SK-N-DZ (cell line): ENCODE data around the gene VCPKMT. TPM values are rescaled to one million over a fixed set of nuclear protein-coding genes. Genes with fewer than 3 reads are reported as not detected.

Experiments used
- DNase-seq: peaks from one replicate; pipeline ENCODE4 v3.0.0-alpha.2; 2015; ENCODE audit warnings: low spot score
- polyA plus RNA-seq, 2 experiments: library from polyadenylated mRNA; depleted of rRNA; stranded (reverse); fragments of >200 nt; gene quantifications; 2 replicates each; pipeline ENCODE4 v1.2.3, GENCODE V29; 2014

VCPKMT gene
- polyA plus RNA-seq (2014; cell fraction: cytosol; rRNA removed), result 11.8 and 13.6 TPM in 2 replicates
- 25.3 and 28.6 TPM in 2 replicates for polyA plus RNA-seq (2014; cell fraction: nucleus; rRNA removed)

DNA sequence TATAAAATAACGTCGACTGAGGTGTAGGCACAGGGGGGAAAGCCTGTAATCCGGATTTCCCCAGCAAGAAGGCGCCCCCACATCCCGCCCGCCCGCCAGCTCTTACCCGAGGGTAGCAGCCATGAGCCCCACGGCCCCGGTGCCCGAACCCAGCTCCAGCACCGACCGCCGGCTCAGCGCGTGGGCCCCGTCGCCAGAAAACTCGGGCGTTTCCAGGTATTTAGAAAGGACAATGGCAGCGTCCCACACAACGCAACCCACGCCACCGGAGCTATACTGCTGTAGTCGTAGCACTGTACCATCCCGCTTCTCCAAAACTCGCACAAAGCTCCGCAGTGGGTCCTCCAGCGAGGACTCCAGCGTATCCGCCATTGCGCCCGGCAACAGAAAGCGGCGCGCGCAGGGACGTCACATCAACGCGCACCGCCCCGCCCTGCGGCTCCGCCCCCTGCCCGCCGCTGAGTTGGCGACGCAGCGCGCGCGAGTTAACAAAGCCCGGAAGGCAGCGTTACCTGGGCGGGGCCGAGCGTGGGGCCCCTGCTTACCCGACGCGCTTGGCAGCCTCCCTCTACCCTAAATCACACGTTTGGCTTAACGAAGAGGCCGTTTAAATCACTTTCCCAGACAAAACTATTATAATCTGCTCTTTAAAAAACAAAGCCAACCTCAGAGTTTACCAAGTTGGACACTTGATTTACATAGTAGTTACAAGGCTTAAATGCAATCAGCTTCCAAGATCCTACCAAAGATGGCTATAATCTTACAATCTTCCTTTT, at the start of gene VCPKMT:
Gene VCPKMT (minus strand): TSS at position 392 of the 776 bp plus-strand sequence. CDS start 20 bp downstream, at position 372.
- DNase-seq, result peak; percentile 86

DNA sequence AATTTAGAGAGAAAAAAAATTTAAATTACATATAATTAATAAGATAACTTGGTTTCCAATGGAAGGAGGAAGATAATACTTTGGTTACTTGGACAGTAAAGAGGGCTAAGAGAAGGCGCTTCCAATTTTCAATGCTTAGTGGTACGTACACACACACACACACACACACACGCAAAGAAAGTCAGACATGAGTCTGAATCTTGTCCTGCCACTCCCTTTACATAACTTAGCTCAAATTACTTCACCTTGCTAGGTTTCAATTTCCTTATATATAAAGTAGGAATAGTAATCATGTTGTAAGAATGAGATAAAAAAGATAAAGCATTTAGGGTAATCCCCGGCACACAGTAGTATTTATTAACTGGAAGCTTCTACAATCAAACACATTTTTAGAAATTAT, 39.7 kb upstream of the VCPKMT start:
- no peak for DNase-seq

DNA sequence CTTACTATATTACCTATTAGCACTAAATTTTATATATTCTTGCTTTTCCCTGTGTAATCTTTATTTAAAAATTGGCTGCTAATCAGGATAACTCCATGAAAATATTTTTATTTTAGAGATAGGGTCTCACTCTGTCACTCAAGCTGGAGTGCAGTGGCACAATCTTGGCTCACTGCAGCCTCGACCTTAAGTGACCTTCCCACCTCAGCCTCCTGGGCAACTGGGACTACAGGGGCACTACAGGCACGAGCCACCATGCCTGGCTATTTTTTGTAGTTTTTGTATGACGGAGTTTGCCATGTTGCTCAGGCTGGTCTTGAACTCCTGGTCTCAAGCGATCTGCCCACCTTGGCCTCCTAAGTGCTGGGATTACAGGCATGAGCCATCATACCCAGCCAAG, 32.4 kb upstream of the VCPKMT start:
- DNase-seq, result no peak

DNA sequence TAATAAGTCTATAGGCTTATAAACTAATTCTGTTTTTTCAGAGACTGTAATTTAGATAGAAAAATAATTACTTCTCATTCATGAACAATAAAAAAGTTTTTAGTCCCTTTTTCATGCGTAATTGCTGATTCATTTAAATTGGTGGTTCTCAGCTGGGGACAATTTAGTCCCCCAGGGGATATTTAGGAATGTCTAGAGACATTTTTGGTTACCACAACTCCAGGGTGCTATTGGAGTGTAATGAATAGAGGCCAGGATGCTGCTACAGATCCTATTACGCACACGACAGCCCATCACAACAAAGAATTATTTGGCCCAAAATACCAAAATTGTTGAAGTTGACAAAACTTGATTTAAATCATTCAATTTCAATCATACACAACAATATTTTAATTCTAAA, 22.8 kb upstream of the VCPKMT start:
- DNase-seq, result no peak

DNA sequence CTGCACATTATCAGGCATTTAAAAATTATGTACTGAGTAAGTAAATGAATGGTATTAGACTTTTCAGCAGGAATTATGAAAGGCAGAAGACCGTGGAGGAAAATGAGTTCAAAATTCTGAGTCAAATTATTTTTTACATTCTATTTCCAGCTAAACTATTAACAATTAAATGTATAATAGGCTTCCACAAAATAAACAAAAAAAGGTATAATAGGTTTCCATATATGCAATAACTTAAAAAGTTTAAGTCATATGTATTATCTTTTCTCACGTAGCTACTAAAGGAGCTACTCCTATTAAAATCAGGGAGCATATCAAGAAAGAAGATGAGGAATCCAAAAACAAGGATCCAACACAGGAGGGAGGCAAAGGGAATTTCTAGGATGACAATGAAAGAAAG, 11.4 kb upstream of the VCPKMT start:
- DNase-seq, result no peak

DNA sequence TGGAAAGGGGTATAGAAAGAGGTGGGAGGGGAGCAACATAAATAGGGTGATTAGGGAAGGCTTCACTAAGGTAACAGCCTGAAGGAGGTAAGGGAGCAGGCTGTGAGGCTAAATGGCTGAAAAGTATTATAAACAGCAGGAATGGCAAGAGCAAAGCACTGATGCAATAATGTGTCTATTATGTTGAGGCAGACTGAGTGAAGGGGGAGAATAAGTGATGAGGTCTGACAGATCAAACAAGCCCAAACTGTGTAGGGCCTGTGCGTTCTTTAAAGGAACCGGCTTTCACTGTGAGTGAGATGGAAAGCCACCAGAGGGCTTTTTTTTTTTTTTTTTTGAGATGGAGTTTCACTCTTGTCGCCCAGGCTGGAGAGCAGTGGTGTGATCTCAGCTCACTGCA, 6.7 kb upstream of the VCPKMT start:
- no peak for DNase-seq

DNA sequence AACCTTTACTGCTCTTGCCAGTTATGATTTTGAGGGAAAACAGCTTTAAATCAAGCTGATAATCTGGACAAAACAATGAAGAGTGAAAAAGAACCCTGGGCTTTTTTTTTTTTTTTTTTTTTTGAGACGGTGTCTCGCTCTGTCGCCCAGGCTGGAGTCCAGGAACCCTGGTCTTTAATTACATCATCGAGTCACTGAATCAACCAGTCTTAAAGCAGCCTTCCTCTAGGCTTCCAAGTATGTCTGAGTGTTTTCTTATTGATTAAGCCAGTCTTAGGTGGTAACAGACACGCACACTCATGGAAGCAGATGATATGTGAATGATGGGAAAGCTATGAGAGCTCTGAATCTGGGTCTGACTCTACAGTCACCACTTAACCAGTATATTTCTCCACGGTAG, 5.9 kb upstream of the VCPKMT start:
- no peak for DNase-seq

DNA sequence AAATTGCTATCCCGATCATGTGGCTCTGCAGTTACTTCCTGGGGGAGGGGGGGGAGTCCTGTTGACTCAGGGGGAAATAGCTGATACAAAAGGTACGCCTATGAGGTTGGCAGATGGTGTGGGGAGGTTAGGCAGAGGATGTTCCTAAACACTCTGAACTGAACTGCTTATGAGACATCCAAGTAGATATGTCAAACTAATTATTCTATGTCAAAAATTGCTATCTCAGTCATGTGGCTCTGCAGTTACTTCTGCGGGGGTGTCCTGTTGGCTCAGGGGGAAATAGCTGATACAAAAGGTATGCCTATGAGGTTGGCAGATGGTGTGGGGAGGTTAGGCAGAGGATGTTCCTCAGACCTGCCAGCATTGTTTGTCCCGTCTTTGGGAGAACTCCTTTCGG, 5.1 kb upstream of the VCPKMT start:
- DNase-seq, result no peak

DNA sequence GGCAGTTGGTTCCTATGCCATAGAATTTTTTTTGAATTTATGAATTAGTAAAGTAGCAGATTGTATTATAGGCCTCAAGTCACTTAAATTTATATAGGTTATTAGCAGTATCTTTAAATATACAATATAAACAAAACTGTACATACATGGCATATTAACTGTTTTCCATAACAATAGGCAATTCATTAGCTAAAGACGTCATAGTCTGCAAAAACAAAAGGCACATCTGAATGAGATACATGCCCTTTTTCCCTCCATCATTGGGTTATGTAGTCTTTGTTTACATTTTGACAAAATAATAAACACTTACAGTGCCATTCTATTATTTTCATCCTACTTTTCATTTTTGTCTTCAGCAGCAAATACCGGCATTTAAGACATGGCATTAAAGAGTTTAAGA, 1.1 kb upstream of the VCPKMT start:
- no peak for DNase-seq

DNA sequence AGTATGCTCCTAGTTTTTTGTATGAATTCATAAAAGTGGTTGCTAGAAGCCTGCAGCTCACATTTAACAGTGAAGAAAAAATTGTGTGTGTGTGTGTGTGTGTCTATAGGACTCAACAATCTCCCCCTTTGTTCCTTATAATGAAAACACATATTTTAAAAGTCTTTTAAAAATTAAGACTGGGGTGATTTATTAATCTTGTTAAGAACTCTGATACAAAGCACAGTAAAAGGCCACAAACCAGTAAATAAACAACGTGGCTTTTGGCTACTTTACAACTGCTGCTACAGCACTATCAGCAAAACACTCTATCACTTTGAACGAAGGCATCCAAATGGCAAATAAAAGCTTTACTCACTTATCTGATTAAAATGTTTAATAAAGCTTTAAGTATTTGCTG, 594 bp upstream of the VCPKMT start:
- DNase-seq, result no peak

DNA sequence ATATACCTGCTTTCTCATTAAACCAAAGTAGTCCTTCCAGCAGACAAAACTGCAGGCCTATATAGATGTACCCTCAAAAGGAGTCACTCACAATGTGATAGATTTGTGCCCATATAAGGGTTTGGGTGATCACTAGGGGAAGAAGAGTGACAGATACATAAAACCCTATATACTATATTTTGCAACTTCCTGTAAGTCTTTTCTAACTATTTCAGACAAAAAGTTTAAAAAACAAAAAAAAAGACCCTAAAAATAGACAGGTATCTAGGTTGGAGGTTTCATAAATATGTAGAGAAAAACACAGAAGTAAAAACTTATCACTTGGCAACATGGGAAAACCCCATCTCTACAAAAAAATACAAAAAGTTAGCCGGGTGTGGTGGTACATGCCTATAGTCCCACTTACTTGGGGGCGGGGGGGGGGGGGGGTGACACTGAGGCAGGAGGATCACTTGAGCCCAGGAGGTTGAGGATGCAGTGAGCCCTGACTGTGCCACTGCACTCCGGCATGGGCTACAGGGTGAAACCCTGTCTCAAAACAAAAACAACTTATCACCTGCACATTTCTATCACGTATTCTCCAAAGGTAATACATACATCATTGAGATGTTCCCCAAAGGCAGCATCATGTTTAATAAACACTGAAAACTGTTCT, 2.9 kb downstream of the VCPKMT start:
- no peak for DNase-seq

DNA sequence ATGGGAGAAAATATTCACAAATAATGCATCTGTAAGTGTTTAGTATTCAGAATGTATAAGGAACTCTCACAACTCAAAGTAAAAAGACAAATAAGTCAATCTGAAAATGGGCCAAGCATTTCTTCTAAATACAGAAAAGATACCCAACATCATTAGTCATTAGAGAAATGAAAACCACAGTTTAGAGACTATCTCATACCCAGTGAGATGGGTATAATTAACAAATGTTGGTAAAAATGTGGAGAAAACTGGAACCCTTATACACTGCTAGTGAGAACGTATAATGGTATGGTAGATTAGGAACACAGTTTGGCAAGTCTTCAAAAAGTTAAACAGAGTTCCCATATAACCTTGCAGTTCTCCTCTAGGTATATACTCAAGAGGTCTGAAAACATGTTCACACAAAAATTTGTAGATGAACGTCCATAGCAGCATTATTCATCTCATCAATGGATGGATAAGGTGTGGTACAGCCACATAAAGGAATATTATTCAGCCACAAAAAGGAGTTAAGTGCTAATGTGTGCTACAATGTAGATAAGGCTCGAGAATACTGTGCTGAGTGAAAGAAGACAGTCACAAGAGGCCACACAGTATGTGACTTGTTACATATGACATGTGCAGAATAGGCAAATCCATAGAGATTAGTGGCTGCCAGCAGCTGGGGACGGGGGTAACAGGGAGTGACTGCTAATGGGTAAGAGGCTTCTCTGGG, 5.9 kb downstream of the VCPKMT start:
- no peak for DNase-seq

DNA sequence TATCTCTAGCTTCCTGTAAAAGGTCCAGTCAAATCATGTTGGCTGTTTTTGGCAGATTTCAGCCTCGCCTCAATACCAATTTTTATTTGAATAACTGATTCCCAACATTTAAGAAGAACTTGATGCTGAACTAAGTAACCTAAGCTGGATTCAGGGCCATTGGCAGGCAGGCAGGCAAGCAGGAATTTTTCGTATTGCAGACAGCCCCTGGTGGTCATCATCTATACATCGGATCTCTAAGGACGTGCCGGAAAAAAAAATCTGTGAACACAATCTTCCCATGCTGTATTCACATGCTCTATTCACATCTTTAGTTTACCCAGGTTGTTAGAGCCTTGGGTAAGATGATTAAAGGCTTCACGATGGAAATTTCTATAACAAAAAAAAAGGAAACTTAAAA, 7.0 kb downstream of the VCPKMT start:
- no peak for DNase-seq

DNA sequence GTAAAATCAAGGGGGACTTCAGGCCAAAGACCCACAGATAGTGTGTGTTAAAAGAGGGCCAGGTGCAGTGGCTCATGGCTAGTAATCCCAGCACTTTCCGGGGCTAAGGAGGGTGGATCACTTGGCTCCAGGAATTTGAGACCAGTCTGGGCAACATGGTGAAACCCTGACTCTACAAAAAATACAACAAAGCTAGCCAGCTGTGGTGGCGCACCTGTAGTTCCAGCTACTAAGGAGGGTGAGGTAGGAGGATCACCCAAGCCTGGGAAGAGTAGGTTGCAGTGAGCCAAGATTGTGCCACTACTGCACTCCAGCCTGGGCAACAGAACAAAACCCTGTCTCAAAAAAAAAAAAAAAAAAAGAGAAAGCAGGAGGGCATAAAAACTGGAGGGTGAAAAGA, 8.5 kb downstream of the VCPKMT start:
- no peak for DNase-seq

DNA sequence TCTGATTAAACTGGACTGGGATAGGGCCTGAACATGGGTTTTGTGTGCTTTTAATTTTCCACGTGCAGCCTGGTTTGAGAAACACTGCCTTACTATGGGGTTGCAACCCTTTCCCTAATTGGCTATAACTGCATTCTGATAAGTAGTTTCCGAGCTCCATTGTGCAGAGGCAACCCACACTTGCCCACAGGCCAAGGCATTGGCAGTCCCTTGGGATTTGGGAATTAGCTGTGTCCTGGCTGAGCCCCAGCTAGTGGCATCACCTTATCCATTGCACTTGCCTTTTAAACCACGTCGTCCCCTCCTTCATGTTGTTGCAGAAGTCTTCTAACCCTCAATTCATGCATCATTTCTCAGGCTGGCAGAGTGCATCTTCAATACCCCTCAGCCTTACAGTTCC, 10.2 kb downstream of the VCPKMT start:
- no peak for DNase-seq

DNA sequence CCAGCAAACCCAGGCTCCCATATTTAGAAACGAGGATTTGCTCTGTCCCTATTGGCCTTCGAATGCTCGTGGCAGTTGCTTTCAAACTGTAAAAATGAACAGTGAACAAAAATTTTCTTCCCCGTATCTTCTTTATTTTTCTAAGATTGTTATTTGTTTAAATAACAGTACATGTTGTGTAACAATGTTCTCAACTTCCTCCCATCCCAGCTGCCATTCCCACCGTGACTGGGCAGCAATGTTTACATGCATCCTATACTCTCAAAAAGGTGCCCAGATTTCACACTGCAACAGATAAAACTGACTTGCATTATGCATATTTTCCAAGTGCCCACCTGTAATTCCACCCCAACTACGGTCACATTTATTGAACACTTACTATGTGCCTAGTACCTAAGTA, 12.8 kb downstream of the VCPKMT start:
- no peak for DNase-seq

DNA sequence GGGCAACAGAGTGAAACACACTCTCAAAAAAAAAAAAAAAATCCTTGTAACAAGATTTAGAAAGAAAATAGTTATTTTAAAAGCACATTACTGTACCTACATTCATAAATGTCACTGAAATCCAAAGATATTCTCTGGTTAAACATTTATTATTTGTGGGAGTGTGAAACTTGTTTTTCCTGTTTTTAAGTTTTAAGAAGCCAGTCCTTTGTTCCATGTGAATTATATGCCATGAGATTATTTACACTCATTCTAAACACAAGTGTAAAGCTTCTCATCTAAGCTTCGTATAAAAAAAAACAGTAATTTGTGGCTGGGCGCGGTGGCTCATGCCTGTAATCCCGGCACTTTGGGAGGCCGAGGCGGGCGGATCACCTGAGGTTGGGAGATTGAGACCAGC, 15.0 kb downstream of the VCPKMT start:
- DNase-seq, result no peak

DNA sequence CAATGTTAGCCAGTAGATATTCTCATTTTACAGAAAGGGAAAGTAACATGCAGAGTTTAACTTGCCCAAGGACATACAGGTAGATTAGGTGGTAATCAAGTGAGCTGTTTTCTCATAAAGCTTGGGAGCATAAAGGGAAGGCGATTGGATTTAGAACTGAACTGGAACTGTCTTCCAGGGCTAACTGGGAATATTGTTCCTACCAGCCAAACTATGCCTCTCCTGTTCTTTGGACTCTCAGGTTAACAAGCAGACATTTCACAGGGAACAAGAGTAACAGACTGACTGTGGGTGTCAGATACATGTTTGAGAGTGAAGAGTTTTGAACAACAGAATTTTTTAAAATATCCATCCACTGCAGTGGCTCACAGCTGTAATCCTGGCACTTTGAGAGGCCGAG, 15.6 kb downstream of the VCPKMT start:
- no peak for DNase-seq

DNA sequence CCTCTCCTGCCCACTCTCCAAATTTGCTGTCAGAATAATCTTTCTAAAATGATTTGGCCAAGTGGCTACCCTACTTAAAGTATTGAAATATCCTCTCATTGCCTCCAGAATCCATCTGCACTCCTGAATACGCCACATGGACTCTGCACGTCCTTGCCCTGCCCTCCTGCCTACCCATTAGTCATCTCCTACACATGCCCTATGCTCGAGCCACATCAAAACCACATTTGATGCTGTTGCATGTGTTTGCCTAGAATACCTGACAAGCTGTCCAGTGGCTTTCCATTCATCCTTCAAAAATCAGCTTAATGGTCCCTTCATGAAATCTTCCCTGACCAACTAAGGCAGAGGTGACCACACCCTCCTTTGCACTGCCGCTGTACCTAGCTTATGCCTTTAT, 17.0 kb downstream of the VCPKMT start:
- no peak for DNase-seq

DNA sequence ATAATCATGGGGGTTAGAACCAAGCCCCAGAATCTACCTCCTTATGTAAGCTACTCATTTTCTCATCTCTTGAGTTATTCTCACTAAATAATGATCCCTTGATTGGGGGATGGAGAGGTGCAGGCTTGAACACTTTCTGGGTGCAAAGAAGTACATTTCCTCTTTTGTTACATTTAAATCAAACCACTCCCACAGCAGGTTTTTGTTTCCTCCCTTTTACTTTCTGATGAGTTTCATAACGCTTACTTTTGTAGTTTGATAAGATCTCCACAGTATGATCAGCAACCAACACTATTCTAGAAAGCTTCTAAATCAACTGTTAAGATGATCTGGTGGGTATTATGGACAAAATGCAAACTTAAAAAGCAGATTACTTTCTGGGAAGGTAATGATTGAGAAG, 20.5 kb downstream of the VCPKMT start:
- DNase-seq, result no peak

DNA sequence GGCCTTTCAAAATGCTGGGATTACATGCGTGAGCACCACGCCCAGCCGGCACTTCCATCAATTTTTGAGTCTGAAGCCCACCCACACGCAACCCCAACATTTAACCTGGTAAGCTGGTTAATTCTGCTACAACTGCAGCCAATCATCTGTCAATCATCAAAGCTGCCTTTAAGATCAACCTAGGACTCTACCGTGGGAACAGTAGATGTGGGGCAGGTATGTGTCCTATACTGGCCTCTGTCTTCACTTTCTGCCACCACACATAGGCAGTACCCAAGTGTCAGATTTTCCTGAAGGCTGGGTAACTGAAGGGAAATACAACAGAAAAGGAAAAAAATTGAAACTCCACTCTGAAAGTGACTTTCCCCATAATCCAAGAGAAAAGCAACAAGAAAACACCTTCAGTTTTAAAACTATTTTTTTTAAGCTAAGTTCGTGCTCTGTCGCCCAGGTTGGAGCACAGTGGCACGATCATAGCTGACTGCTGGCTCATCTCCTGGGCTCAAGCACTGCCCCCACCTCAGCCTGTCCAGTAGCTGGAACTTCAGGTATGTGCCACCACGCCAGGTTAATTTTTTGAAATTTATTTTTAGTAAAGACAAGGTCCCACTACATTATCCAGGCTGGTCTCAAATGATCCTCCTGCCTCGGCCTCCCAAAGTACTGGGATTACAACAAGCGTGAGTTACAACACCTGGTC, 22.2 kb downstream of the VCPKMT start:
- DNase-seq, result no peak

DNA sequence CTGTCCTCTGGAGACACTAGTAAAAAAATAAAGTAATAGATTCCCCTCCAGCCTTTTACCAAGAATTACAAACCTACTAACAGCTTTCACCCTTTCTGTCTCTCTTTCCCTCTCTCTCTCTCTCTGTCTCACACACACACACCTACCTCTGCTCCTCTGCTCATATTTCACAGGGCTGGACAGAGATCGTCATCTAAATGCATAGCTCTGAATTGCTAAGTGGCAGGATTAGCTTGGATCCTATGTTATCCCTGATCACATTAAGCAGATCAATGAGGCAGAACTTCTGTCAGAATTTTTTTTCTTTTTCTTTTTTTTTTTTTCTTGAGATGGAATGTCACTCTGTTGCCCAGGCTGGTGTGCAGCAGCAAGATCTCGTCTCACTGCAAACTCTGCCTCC, 22.9 kb downstream of the VCPKMT start:
- DNase-seq, result peak; percentile 79
